SK-N-SH (cell line): Measurements from ENCODE around the gene ARHGAP8. TPM values are rescaled to one million over a fixed set of nuclear protein-coding genes. Genes with fewer than 3 reads are reported as not detected.

Experiments
- CTCF ChIA-PET: fragments of 300-600, 350-600 bp; formaldehyde crosslinking; extraction: SDS; loops from one replicate; lab custom pipeline; 2021; lab: Yijun Ruan, JAX
- POLR2A ChIA-PET: fragments of 350-600 bp; sonication (Branson Sonifier 250); formaldehyde crosslinking; extraction: SDS; loops from one replicate; lab custom pipeline; 2020; ENCODE audit warnings: antibody characterized with exemption, inconsistent platforms; lab: Yijun Ruan, JAX
- DNase-seq: peaks from one replicate; pipeline ENCODE4 v3.0.0; 2012
- H2AFZ ChIP-seq: fragments of 200-600 bp; sonication (generic); 2 replicates; pipeline ENCODE4 v1.8.1; 2016; ENCODE audit warnings: antibody characterized with exemption, mild to moderate bottlenecking, low read depth
- H3F3A ChIP-seq: fragments of 200-600 bp; sonication (generic); replicated peaks from 2 replicates; pipeline ENCODE3; 2016; ENCODE audit warnings: antibody characterized with exemption, mild to moderate bottlenecking; ENCODE audit not compliant: insufficient read depth
- H3K27ac ChIP-seq, 2 experiments: fragments of 200-500 bp in 1 of 2; fragments of 200-600 bp in 1 of 2; sonication (Bioruptor generic) in 1 of 2; sonication (generic), shearing (Covaris generic) in 1 of 2; 2 replicates each; pipeline versions ENCODE4 v1.5.1 to v1.6.1; 2014 to 2016; ENCODE audit warnings: low read depth in 2 of 2, inconsistent platforms in 1 of 2, low read length in 1 of 2, mild to moderate bottlenecking in 1 of 2, mixed read lengths in 1 of 2
- H3K27me3 ChIP-seq: fragments of 200-600 bp; sonication (generic), shearing (Covaris generic); 2 replicates; pipeline ENCODE4 v1.6.1; 2016; ENCODE audit warnings: mixed run types; ENCODE audit not compliant: insufficient read depth
- H3K36me3 ChIP-seq, 2 experiments: fragments of 200-500 bp in 1 of 2; fragments of 200-600 bp in 1 of 2; sonication (Bioruptor generic) in 1 of 2; sonication (generic) in 1 of 2; replicated peaks in 1 of 2; 2 replicates each; pipeline versions ENCODE3 to v1.5.1; 2014 to 2016; ENCODE audit warnings: low read length in 1 of 2, mild to moderate bottlenecking in 1 of 2; ENCODE audit not compliant: insufficient read depth in 2 of 2, control insufficient read depth in 1 of 2
- H3K4me1 ChIP-seq, 2 experiments: fragments of 200-500 bp in 1 of 2; fragments of 200-600 bp in 1 of 2; sonication (Bioruptor generic) in 1 of 2; sonication (generic), shearing (Covaris generic) in 1 of 2; 2 replicates each; pipeline versions ENCODE4 v1.5.1 to v1.6.1; 2014 to 2016; ENCODE audit warnings: low read depth in 1 of 2, low read length in 1 of 2, mixed run types in 1 of 2; ENCODE audit not compliant: insufficient read depth in 2 of 2, control insufficient read depth in 1 of 2
- H3K4me2 ChIP-seq: fragments of 200-600 bp; sonication (generic), shearing (Covaris generic); 2 replicates; pipeline ENCODE4 v1.6.1; 2017; ENCODE audit warnings: mixed run types
- H3K4me3 ChIP-seq, 2 experiments: fragments of 200-500 bp in 1 of 2; fragments of 200-600 bp in 1 of 2; sonication (Bioruptor generic) in 1 of 2; sonication (generic), shearing (Covaris generic) in 1 of 2; 2 replicates each; pipeline versions ENCODE4 v1.5.1 to v1.8.1; 2014 to 2016; ENCODE audit warnings: low read depth in 2 of 2, inconsistent platforms in 1 of 2, low read length in 1 of 2, mild to moderate bottlenecking in 1 of 2, mixed read lengths in 1 of 2, moderate library complexity in 1 of 2
- H3K79me2 ChIP-seq: fragments of 200-600 bp; sonication (generic); 2 replicates; pipeline ENCODE4 v1.8.1; 2017; ENCODE audit warnings: mild to moderate bottlenecking; ENCODE audit not compliant: insufficient read depth
- H3K9ac ChIP-seq: fragments of 200-600 bp; sonication (generic); 2 replicates; pipeline ENCODE4 v1.6.1; 2017; ENCODE audit warnings: mixed run types
- H3K9me2 ChIP-seq: fragments of 200-600 bp; sonication (generic); 2 replicates; pipeline ENCODE4 v1.6.1; 2017; ENCODE audit warnings: mixed run types
- H3K9me3 ChIP-seq: fragments of 200-600 bp; sonication (generic); 2 replicates; pipeline ENCODE4 v1.6.1; 2017; ENCODE audit warnings: mixed run types, mild to moderate bottlenecking, moderate library complexity
- H4K20me1 ChIP-seq: fragments of 200-600 bp; sonication (generic); 2 replicates; pipeline ENCODE4 v1.6.1; 2017; ENCODE audit warnings: mild to moderate bottlenecking, mixed run types; ENCODE audit not compliant: insufficient read depth
- GATA2 ChIP-seq: sonication (generic); formaldehyde crosslinking; IDR thresholded peaks from 2 replicates; pipeline ENCODE4 v1.5.0; 2020; ENCODE audit warnings: mild to moderate bottlenecking, missing genetic modification reagents
- NFIC ChIP-seq: IDR thresholded peaks from 2 replicates; pipeline ENCODE4 v1.4.0; 2012; ENCODE audit warnings: borderline replicate concordance
- RAD21 ChIP-seq: IDR thresholded peaks from 2 replicates; pipeline ENCODE4 v1.6.1; 2012; ENCODE audit warnings: mild to moderate bottlenecking, low read length
- RCOR1 ChIP-seq: fragments of 150-350 bp; IDR thresholded peaks from 2 replicates; pipeline ENCODE4 v1.6.1; 2017; ENCODE audit warnings: antibody characterized with exemption, low read length
- RXRA ChIP-seq: IDR thresholded peaks from 2 replicates; pipeline ENCODE4 v1.4.0; 2012; ENCODE audit warnings: low read depth, mild to moderate bottlenecking, borderline replicate concordance
- SIN3A ChIP-seq: IDR thresholded peaks from 2 replicates; pipeline ENCODE4 v1.6.1; 2012; ENCODE audit warnings: low read depth, mild to moderate bottlenecking, low read length, moderate library complexity, borderline replicate concordance
- SMC3 ChIP-seq: IDR thresholded peaks from 2 replicates; pipeline ENCODE4 v1.6.1; 2012; ENCODE audit warnings: low read depth, low read length, improper control_type of control experiment
- TCF12 ChIP-seq: IDR thresholded peaks from 2 replicates; pipeline ENCODE4 v1.4.0; 2012
- TEAD4 ChIP-seq: IDR thresholded peaks from 2 replicates; pipeline ENCODE4 v1.4.0; 2012; ENCODE audit warnings: mild to moderate bottlenecking, borderline replicate concordance; ENCODE audit not compliant: insufficient read depth
- WGBS: methylation state at CpG from one replicate; pipeline ENCODE4 v1.1.6; 2017; ENCODE audit warnings: low lambda C conversion rate; 5-methylcytosine and 5-hydroxymethylcytosine counted together
- polyA plus RNA-seq, 3 experiments: library from polyadenylated mRNA; depleted of rRNA; stranded (reverse); fragments of >200 nt; gene quantifications; 2 replicates each; pipeline ENCODE4 v1.2.3, GENCODE V29; 2012
- TF ChIP-seq, protein P1 (sequence below): IDR thresholded peaks from 2 replicates; pipeline ENCODE4 v1.4.0; 2012; ENCODE audit warnings: low read depth, borderline replicate concordance
- TF ChIP-seq, protein P2 (sequence below): fragments of 200-600 bp; sonication (generic); IDR thresholded peaks from 2 replicates; pipeline ENCODE4 v1.6.1; 2017; ENCODE audit warnings: antibody characterized with exemption, mild to moderate bottlenecking, moderate library complexity
- TF ChIP-seq, protein P3 (sequence below): IDR thresholded peaks from 2 replicates; pipeline ENCODE4 v1.4.0; 2012; ENCODE audit warnings: low read depth, borderline replicate concordance

Gene ARHGAP8
- polyA plus RNA-seq, 1 of the 3 experiments (the other 2 are of a cell fraction) = 0.08 TPM

DNA sequence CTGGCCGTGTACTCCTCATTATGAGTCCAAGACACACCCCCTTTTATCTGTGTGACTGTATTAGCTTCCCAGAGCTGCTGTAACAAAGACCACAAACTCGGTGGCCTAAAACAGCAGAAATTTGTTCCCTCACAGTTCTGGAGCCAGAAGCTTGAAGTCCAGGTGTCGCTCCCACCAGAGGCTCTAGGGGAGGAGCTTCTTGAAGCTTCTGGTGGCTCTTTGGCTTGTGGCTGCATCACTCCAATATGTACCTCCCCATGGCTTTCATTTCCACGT lies 47.4 kb upstream of the ARHGAP8 start:
- no peaks in the 10 kb centered on the region for H3K9me3 ChIP-seq
- H3K27me3 ChIP-seq = peaks cover 14% of the 10 kb centered on the region; the same call in 1 of the 2 replicates
- H2AFZ ChIP-seq = no peak overlapping the region
- DNase-seq = no peak
- no peaks in the 10 kb centered on the region for H3F3A ChIP-seq
- peaks cover 0 to 5% of the 10 kb centered on the region in 2 experiments; a peak in 1 of 4 replicates for H3K4me1 ChIP-seq
- ChIA-PET CTCF (interaction anchor here (1.0 to 41.0 kb wide), 2 partner anchors 20 to 28 kb away, joined by 3 to 642 read pairs; no protein-coding TSS in a partner anchor), POLR2A (no interaction called here)
- no peaks in the 10 kb centered on the region for H3K36me3 ChIP-seq
- 77% methylated on average over 1 of the region's 4 CpGs for WGBS
- TF ChIP-seq, protein P1, sequence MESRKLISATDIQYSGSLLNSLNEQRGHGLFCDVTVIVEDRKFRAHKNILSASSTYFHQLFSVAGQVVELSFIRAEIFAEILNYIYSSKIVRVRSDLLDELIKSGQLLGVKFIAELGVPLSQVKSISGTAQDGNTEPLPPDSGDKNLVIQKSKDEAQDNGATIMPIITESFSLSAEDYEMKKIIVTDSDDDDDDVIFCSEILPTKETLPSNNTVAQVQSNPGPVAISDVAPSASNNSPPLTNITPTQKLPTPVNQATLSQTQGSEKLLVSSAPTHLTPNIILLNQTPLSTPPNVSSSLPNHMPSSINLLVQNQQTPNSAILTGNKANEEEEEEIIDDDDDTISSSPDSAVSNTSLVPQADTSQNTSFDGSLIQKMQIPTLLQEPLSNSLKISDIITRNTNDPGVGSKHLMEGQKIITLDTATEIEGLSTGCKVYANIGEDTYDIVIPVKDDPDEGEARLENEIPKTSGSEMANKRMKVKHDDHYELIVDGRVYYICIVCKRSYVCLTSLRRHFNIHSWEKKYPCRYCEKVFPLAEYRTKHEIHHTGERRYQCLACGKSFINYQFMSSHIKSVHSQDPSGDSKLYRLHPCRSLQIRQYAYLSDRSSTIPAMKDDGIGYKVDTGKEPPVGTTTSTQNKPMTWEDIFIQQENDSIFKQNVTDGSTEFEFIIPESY = no peak
- no peaks in the 10 kb centered on the region for H4K20me1 ChIP-seq
- no peaks in the 10 kb centered on the region for H3K9me2 ChIP-seq
- H3K4me2 ChIP-seq = no peak overlapping the region
- no peaks in the 10 kb centered on the region for H3K79me2 ChIP-seq
- no peak overlapping the region for H3K27ac ChIP-seq
- H3K9ac ChIP-seq = no peak overlapping the region
- H3K4me3 ChIP-seq = no peak overlapping the region

DNA sequence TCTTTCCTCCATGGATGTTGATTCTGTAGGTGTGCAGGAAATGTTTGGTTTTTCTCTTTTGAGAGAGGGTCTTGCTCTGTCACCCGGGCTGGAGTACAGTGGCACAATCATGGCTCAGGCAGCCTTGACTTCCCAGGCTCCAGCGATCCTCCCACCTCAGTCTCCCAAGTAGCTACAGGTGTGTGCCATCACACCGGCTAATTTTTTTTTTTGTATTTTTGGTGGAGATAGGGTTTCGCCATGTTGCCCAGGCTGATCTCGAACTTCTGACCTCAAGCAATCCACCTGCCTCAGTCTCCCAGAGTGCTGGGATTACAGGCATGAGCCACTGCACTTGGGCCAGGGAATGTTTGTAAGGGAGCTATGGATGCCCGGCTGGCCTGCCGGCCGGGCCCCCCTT lies 45.9 kb upstream of the ARHGAP8 start:
- H3K9me2 ChIP-seq = no peaks in the 10 kb centered on the region
- H3K9me3 ChIP-seq = no peaks in the 10 kb centered on the region
- H3K4me3 ChIP-seq = no peak overlapping the region
- peaks cover 0 to 7% of the 10 kb centered on the region in 2 experiments; a peak in 1 of 4 replicates for H3K4me1 ChIP-seq
- ChIA-PET POLR2A (no interaction called here), CTCF (interaction anchor here (2.0 to 41.0 kb wide), 2 partner anchors 8 to 26 kb away, joined by 8 to 642 read pairs; no protein-coding TSS in a partner anchor)
- no peak overlapping the region for H3K27ac ChIP-seq
- no peaks in the 10 kb centered on the region for H4K20me1 ChIP-seq
- H3K36me3 ChIP-seq = no peaks in the 10 kb centered on the region
- no peaks in the 10 kb centered on the region for H3K79me2 ChIP-seq
- H3K27me3 ChIP-seq = peaks cover 14% of the 10 kb centered on the region; the same call in 1 of the 2 replicates
- DNase-seq = no peak
- no peak overlapping the region for H3K4me2 ChIP-seq
- no peak overlapping the region for H2AFZ ChIP-seq
- H3F3A ChIP-seq = no peaks in the 10 kb centered on the region
- H3K9ac ChIP-seq = no peak overlapping the region
- 74% methylated on average over 6 of the region's 8 CpGs for WGBS
- TF ChIP-seq RXRA (no peak), RCOR1 (no peak), TCF12 (no peak), RAD21 (no peak), TEAD4 (no peak), GATA2 (CRISPR knock-in tag) (no peak), SIN3A (no peak), NFIC (no peak), SMC3 (no peak)
- TF ChIP-seq, protein P2, sequence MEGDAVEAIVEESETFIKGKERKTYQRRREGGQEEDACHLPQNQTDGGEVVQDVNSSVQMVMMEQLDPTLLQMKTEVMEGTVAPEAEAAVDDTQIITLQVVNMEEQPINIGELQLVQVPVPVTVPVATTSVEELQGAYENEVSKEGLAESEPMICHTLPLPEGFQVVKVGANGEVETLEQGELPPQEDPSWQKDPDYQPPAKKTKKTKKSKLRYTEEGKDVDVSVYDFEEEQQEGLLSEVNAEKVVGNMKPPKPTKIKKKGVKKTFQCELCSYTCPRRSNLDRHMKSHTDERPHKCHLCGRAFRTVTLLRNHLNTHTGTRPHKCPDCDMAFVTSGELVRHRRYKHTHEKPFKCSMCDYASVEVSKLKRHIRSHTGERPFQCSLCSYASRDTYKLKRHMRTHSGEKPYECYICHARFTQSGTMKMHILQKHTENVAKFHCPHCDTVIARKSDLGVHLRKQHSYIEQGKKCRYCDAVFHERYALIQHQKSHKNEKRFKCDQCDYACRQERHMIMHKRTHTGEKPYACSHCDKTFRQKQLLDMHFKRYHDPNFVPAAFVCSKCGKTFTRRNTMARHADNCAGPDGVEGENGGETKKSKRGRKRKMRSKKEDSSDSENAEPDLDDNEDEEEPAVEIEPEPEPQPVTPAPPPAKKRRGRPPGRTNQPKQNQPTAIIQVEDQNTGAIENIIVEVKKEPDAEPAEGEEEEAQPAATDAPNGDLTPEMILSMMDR = no peak
- TF ChIP-seq, protein P3, sequence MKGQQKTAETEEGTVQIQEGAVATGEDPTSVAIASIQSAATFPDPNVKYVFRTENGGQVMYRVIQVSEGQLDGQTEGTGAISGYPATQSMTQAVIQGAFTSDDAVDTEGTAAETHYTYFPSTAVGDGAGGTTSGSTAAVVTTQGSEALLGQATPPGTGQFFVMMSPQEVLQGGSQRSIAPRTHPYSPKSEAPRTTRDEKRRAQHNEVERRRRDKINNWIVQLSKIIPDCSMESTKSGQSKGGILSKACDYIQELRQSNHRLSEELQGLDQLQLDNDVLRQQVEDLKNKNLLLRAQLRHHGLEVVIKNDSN = no peak
